Kidney (tissue), 14 donors: ENCODE results near the gene ZDHHC23. TPM values are rescaled to one million over a fixed set of nuclear protein-coding genes. Genes with fewer than 3 reads are reported as not detected.

ENCODE experiments used
- DNase-seq, 5 donors: peaks; one replicate each; pipeline ENCODE4 v3.0.0-alpha.2; 2013 to 2020
- FAIRE-seq: peaks from 2 replicates; lab custom pipeline; 2012; peaks lifted over from hg19 to GRCh38; lab: Jason Lieb, UNC
- H3K27ac ChIP-seq, 2 donors: one replicate each; pipeline ENCODE4 v1.7.0; 2013; ENCODE audit warnings: low read depth in 2 of 2, low read length in 2 of 2, inconsistent platforms in 1 of 2
- H3K27me3 ChIP-seq: one replicate; pipeline ENCODE4 v1.7.1; 2013; ENCODE audit warnings: low read length, inconsistent platforms; ENCODE audit not compliant: control insufficient read depth, insufficient read depth
- H3K36me3 ChIP-seq, 3 donors: one replicate each; pipeline versions ENCODE4 v1.7.0 to v1.7.1; 2013; ENCODE audit warnings: low read length in 3 of 3, control low read depth in 1 of 3, inconsistent platforms in 1 of 3; ENCODE audit not compliant: insufficient read depth in 3 of 3, control insufficient read depth in 2 of 3
- H3K4me1 ChIP-seq, 3 donors: one replicate each; pipeline versions ENCODE4 v1.7.0 to v1.7.1; 2013; ENCODE audit warnings: low read length in 3 of 3, inconsistent platforms in 1 of 3, low read depth in 1 of 3; ENCODE audit not compliant: control insufficient read depth in 2 of 3, insufficient read depth in 2 of 3
- H3K4me3 ChIP-seq, 3 donors: one replicate each; pipeline versions ENCODE4 v1.7.0 to v1.8.1; 2013; ENCODE audit warnings: low read length in 3 of 3, control low read depth in 1 of 3, inconsistent platforms in 1 of 3
- H3K9ac ChIP-seq, 3 donors: one replicate each; pipeline versions ENCODE4 v1.7.0 to v1.7.1; 2013; ENCODE audit warnings: low read length in 3 of 3, control low read depth in 1 of 3, inconsistent platforms in 1 of 3
- H3K9me3 ChIP-seq, 3 donors: one replicate each; pipeline versions ENCODE4 v1.7.0 to v1.7.1; 2013; ENCODE audit warnings: low read length in 3 of 3, control low read depth in 1 of 3, inconsistent platforms in 1 of 3; ENCODE audit not compliant: control insufficient read depth in 2 of 3, insufficient read depth in 1 of 3
- CTCF ChIP-seq: IDR thresholded peaks from 3 replicates; pipeline ENCODE4 v1.5.1; 2012; ENCODE audit warnings: mild to moderate bottlenecking, moderate library complexity, borderline replicate concordance; ENCODE audit not compliant: insufficient read depth; ENCODE audit errors: extremely low read depth
- intact Hi-C: fragments of 100-400 bp; cut with DNase I; formaldehyde crosslinking; loops from one replicate; pipeline ENCODE4 v1.11.1; 2022
- polyA plus RNA-seq: library from polyadenylated mRNA; stranded (reverse); fragments of 350-450 nt; fragmentation: Illumina TruSeq; extraction: RNeasy Lipid Tissue Mini Kit (QIAGEN cat#74804); gene quantifications from one replicate; pipeline ENCODE4 v1.2.3, GENCODE V29; 2014; ENCODE audit warnings: low read depth, low replicate concordance; ENCODE audit not compliant: insufficient read depth
- total RNA-seq: library from RNA; stranded (reverse); fragmentation: NEBNext Ultra II Directional; extraction: Animal tissue kit (Norgen Biotek cat#: 25700); gene quantifications from one replicate; pipeline ENCODE4 v1.2.1, GENCODE V29; 2021
- donor health status: control.
- donor health status: control.
- donor health status: control.
- donor health status: control.
- donor health status: control.
- donor health status: DM: yes; HTN: yes; CAD: no.
- donor health status: Normal renal cell carcinoma (clear cell type).

Gene ZDHHC23
- total and polyA plus RNA-seq, 2 donors from 2014 or later: 4.8 to 20.1 TPM

GRCh38 chr3:113963879-113964278 is 16.1 kb downstream of the ZDHHC23 start:
- Histone ChIP-seq H3K4me3 (no peak overlapping the region), H3K36me3 (peaks cover 0 to 4% (median 2%) of the 10 kb centered on the region in 3 donors), H3K9me3 (no peaks in the 10 kb centered on the region), H3K9ac (no peak overlapping the region), H3K4me1 (no peaks in the 10 kb centered on the region), H3K27me3 (no peaks in the 10 kb centered on the region), H3K27ac (no peak overlapping the region)
- DNase-seq (no peak), FAIRE-seq (no peak)
- intact Hi-C loops: no loop called here
- TF ChIP-seq CTCF: no peak

GRCh38 chr3:113966172-113966571 is 18.4 kb downstream of the ZDHHC23 start:
- peaks cover 0 to 4% (median 2%) of the 10 kb centered on the region in 3 donors for H3K36me3 ChIP-seq
- DNase-seq (no peak), FAIRE-seq (no peak)
- no peaks in the 10 kb centered on the region for H3K9me3 ChIP-seq
- H3K4me3 ChIP-seq: no peak overlapping the region
- no peak overlapping the region for H3K9ac ChIP-seq
- no peak overlapping the region for H3K27ac ChIP-seq
- no peaks in the 10 kb centered on the region for H3K4me1 ChIP-seq
- no peak for TF ChIP-seq CTCF
- intact Hi-C loops: no loop called here
- no peaks in the 10 kb centered on the region for H3K27me3 ChIP-seq

GRCh38 chr3:113968986-113969385 is 21.2 kb downstream of the ZDHHC23 start:
- no peak for FAIRE-seq
- Histone ChIP-seq H3K36me3 (peaks cover 0 to 6% (median 2%) of the 10 kb centered on the region in 3 donors), H3K4me1 (no peaks in the 10 kb centered on the region), H3K27ac (no peak overlapping the region), H3K9me3 (peaks cover 0 to 16% (median 5%) of the 10 kb centered on the region in 3 donors), H3K27me3 (no peaks in the 10 kb centered on the region), H3K9ac (no peak overlapping the region), H3K4me3 (no peak overlapping the region)
- DNase-seq: peak in 1 of 5 donors; percentile 3
- TF ChIP-seq CTCF: no peak
- intact Hi-C loops: no loop called here

GRCh38 chr3:113977822-113978221 is 30.0 kb downstream of the ZDHHC23 start:
- H3K27ac ChIP-seq: no peak overlapping the region
- no peak overlapping the region for H3K9ac ChIP-seq
- H3K4me3 ChIP-seq: no peak overlapping the region
- intact Hi-C loops: no loop called here
- H3K9me3 ChIP-seq: peaks cover 0 to 10% (median 5%) of the 10 kb centered on the region in 3 donors
- H3K4me1 ChIP-seq: no peaks in the 10 kb centered on the region
- H3K27me3 ChIP-seq: no peaks in the 10 kb centered on the region
- no peak for DNase-seq
- FAIRE-seq: no peak
- H3K36me3 ChIP-seq: peaks cover 0 to 10% (median 0%) of the 10 kb centered on the region in 3 donors
- no peak for TF ChIP-seq CTCF
